Calu3 (cell line): ENCODE data around the gene ATP2B1. TPM values are rescaled to one million over a fixed set of nuclear protein-coding genes. Genes with fewer than 3 reads are reported as not detected.

Source experiments
- BruUV-seq: library from RNA; stranded (reverse); fragments of 400-500 nt; replicated peaks from 2 replicates; lab custom pipeline; 2021; lab: Mats Ljungman, UMichigan
- CTCF ChIA-PET: fragments of 300-600 bp; sonication (Branson Sonifier 250); formaldehyde crosslinking; loops from one replicate; lab custom pipeline; 2022; ENCODE audit warnings: antibody characterized with exemption; lab: Charles Lee
- DNase-seq: peaks from one replicate; pipeline ENCODE4 v3.0.0; 2022
- H3K27ac Mint-ChIP-seq: one replicate; pipeline ENCODE4 v1.8.0; 2022; ENCODE audit warnings: mixed read lengths; ENCODE audit not compliant: unreplicated experiment
- H3K27me3 Mint-ChIP-seq: one replicate; pipeline ENCODE4 v1.8.0; 2022; ENCODE audit warnings: mixed read lengths; ENCODE audit not compliant: unreplicated experiment
- H3K36me3 Mint-ChIP-seq: one replicate; pipeline ENCODE4 v1.8.0; 2022; ENCODE audit warnings: mild to moderate bottlenecking, moderate library complexity, mixed read lengths; ENCODE audit not compliant: insufficient read depth, unreplicated experiment
- H3K4me1 Mint-ChIP-seq: one replicate; pipeline ENCODE4 v1.8.0; 2022; ENCODE audit warnings: mild to moderate bottlenecking, low read depth, mixed read lengths; ENCODE audit not compliant: unreplicated experiment
- H3K4me3 Mint-ChIP-seq: one replicate; pipeline ENCODE4 v1.8.0; 2022; ENCODE audit warnings: mild to moderate bottlenecking, low read depth, moderate library complexity, mixed read lengths; ENCODE audit not compliant: unreplicated experiment
- H3K9me3 Mint-ChIP-seq: one replicate; pipeline ENCODE4 v1.8.0; 2022; ENCODE audit warnings: low read depth, mixed read lengths; ENCODE audit not compliant: unreplicated experiment
- CTCF ChIP-seq: fragments of 200-600 bp; IDR thresholded peaks from one replicate; pipeline ENCODE4 v1.8.0; 2022; ENCODE audit warnings: antibody characterized with exemption; ENCODE audit not compliant: unreplicated experiment
- intact Hi-C: fragments of 100-400 bp; cut with micrococcal nuclease; formaldehyde crosslinking; loops from one replicate; pipeline ENCODE4 v1.10.0; 2022; ENCODE audit not compliant: unreplicated experiment
- total RNA-seq: library from RNA; stranded (reverse); gene quantifications from 2 replicates; pipeline ENCODE4 v1.2.3, GENCODE V29; 2022

ATP2B1 gene
- total RNA-seq, 1 experiment from 2014 or later = 73.6 TPM

GRCh38 chr12:89694542-89694941 lies 14.1 kb downstream of the ATP2B1 start:
- Mint-ChIP-seq H3K4me3 (no peak overlapping the region), H3K27ac (no peak overlapping the region), H3K27me3 (no peaks in the 10 kb centered on the region), H3K4me1 (peaks cover 46% of the 10 kb centered on the region), H3K36me3 (no peaks in the 10 kb centered on the region), H3K9me3 (no peaks in the 10 kb centered on the region)
- no TSS peak for BruUV-seq
- no peak for TF ChIP-seq CTCF
- CTCF ChIA-PET = no interaction called here
- DNase-seq = no peak
- intact Hi-C loops = loop anchor here (5.0 kb wide), 1 partner anchor 147 kb away; no protein-coding TSS in a partner anchor

- TF ChIP-seq CTCF = no peak
- intact Hi-C loops = loop anchor here (2.0 to 5.0 kb wide), 2 partner anchors 13 to 146 kb away; no protein-coding TSS in a partner anchor
- no peak overlapping the region for H3K4me3 Mint-ChIP-seq
- H3K4me1 Mint-ChIP-seq = peaks cover 40% of the 10 kb centered on the region
- no peaks in the 10 kb centered on the region for H3K36me3 Mint-ChIP-seq
- no peak overlapping the region for H3K27ac Mint-ChIP-seq
- BruUV-seq = no TSS peak
- CTCF ChIA-PET = no interaction called here
- DNase-seq = no peak
- H3K9me3 Mint-ChIP-seq = no peaks in the 10 kb centered on the region
- no peaks in the 10 kb centered on the region for H3K27me3 Mint-ChIP-seq
Observed at GRCh38 chr12:89693639-89694202, 14.9 kb downstream of the ATP2B1 start.

GRCh38 chr12:89692439-89692838 lies 16.2 kb downstream of the ATP2B1 start:
- intact Hi-C loops = loop anchor here (2.0 to 5.0 kb wide), 2 partner anchors 14 to 145 kb away; no protein-coding TSS in a partner anchor
- Mint-ChIP-seq H3K4me1 (peaks cover 40% of the 10 kb centered on the region), H3K27ac (no peak overlapping the region), H3K4me3 (no peak overlapping the region), H3K36me3 (no peaks in the 10 kb centered on the region), H3K27me3 (no peaks in the 10 kb centered on the region), H3K9me3 (no peaks in the 10 kb centered on the region)
- no peak for DNase-seq
- no peak for TF ChIP-seq CTCF
- CTCF ChIA-PET = no interaction called here
- no TSS peak for BruUV-seq

- BruUV-seq = no TSS peak
- Mint-ChIP-seq H3K36me3 (no peaks in the 10 kb centered on the region), H3K27ac (no peak overlapping the region), H3K27me3 (no peaks in the 10 kb centered on the region), H3K4me3 (no peak overlapping the region), H3K4me1 (peaks cover 32% of the 10 kb centered on the region), H3K9me3 (no peaks in the 10 kb centered on the region)
- intact Hi-C loops = loop anchor here (2.0 to 5.0 kb wide), 2 partner anchors 15 to 144 kb away; no protein-coding TSS in a partner anchor
- TF ChIP-seq CTCF = no peak
- no peak for DNase-seq
- CTCF ChIA-PET = no interaction called here
Observed at GRCh38 chr12:89691659-89692058, 17.0 kb downstream of the ATP2B1 start.
